HEK293 (cell line): ENCODE data around the gene TMEM135.

Experiments used
- CTCF ChIA-PET: fragments of 350-600 bp; formaldehyde crosslinking; extraction: SDS; loops from one replicate; lab custom pipeline; 2021; ENCODE audit warnings: antibody characterized with exemption; lab: Yijun Ruan, JAX
- POLR2A ChIA-PET: fragments of 300-600 bp; formaldehyde crosslinking; extraction: SDS; loops from one replicate; lab custom pipeline; 2020; ENCODE audit warnings: antibody characterized with exemption, inconsistent platforms; lab: Yijun Ruan, JAX
- H3K27ac ChIP-seq: fragments of 200-500 bp; sonication (Bioruptor generic); 2 replicates; pipeline ENCODE4 v1.5.1; 2014; ENCODE audit warnings: low read depth, low read length, control low read depth, inconsistent platforms; ENCODE audit errors: extremely low read depth
- H3K36me3 ChIP-seq, 2 experiments: fragments of 200-500 bp in 1 of 2; sonication (Bioruptor generic) in 1 of 2; 1 replicate in 1 of 2; 2 replicates in 1 of 2; pipeline ENCODE4 v1.5.1; 2014 to 2017; ENCODE audit warnings: inconsistent platforms in 2 of 2, low read length in 2 of 2; ENCODE audit not compliant: control insufficient read depth in 2 of 2, insufficient read depth in 1 of 2
- H3K4me1 ChIP-seq: fragments of 200-500 bp; sonication (Bioruptor generic); 2 replicates; pipeline ENCODE4 v1.5.1; 2014; ENCODE audit warnings: mild to moderate bottlenecking, low read length, inconsistent platforms; ENCODE audit not compliant: control insufficient read depth, insufficient read depth
- H3K4me3 ChIP-seq: 2 replicates; pipeline ENCODE4 v1.5.1; 2011; ENCODE audit warnings: low read depth, mild to moderate bottlenecking, control low read depth, low read length, moderate library complexity
- H3K9me3 ChIP-seq: fragments of 200-500 bp; sonication (Bioruptor generic); 2 replicates; pipeline ENCODE4 v1.5.1; 2014; ENCODE audit warnings: low read depth, low read length, inconsistent platforms; ENCODE audit not compliant: control insufficient read depth, insufficient read depth
- GLIS2 ChIP-seq: fragments of 450-650 bp; formaldehyde crosslinking; IDR thresholded peaks from 2 replicates; pipeline ENCODE4 v1.5.1; 2016; ENCODE audit warnings: missing biosample characterization, missing genetic modification characterization
- KLF8 ChIP-seq: fragments of 450-650 bp; formaldehyde crosslinking; IDR thresholded peaks from 2 replicates; pipeline ENCODE4 v1.5.1; 2016; ENCODE audit warnings: missing biosample characterization, missing genetic modification characterization
- OSR2 ChIP-seq: fragments of 450-650 bp; formaldehyde crosslinking; IDR thresholded peaks from 2 replicates; pipeline ENCODE4 v1.5.1; 2016; ENCODE audit warnings: missing biosample characterization, missing genetic modification characterization
- SCRT2 ChIP-seq: fragments of 450-650 bp; formaldehyde crosslinking; IDR thresholded peaks from 2 replicates; pipeline ENCODE4 v1.5.1; 2016; ENCODE audit warnings: missing biosample characterization, missing genetic modification characterization
- SETDB1 ChIP-seq: IDR thresholded peaks from one replicate; pipeline ENCODE4 v1.6.1; 2017; ENCODE audit warnings: mild to moderate bottlenecking, low read length, moderate library complexity, mixed read lengths; ENCODE audit not compliant: insufficient read length
- SP7 ChIP-seq: fragments of 450-650 bp; formaldehyde crosslinking; IDR thresholded peaks from 2 replicates; pipeline ENCODE4 v1.5.1; 2016; ENCODE audit warnings: missing biosample characterization, missing genetic modification characterization
- WT1 ChIP-seq: fragments of 450-650 bp; formaldehyde crosslinking; IDR thresholded peaks from 2 replicates; pipeline ENCODE4 v1.5.1; 2016; ENCODE audit warnings: missing biosample characterization, missing genetic modification characterization
- ZEB2 ChIP-seq: fragments of 450-650 bp; formaldehyde crosslinking; IDR thresholded peaks from 2 replicates; pipeline ENCODE4 v1.5.1; 2016; ENCODE audit warnings: missing biosample characterization, missing genetic modification characterization
- ZNF133 ChIP-seq: fragments of 450-650 bp; formaldehyde crosslinking; IDR thresholded peaks from 2 replicates; pipeline ENCODE4 v1.5.1; 2016; ENCODE audit warnings: missing biosample characterization, missing genetic modification characterization
- ZNF19 ChIP-seq: fragments of 450-650 bp; formaldehyde crosslinking; IDR thresholded peaks from 2 replicates; pipeline ENCODE4; 2016; ENCODE audit warnings: missing biosample characterization, missing genetic modification characterization, low read depth
- ZNF302 ChIP-seq: fragments of 450-650 bp; formaldehyde crosslinking; IDR thresholded peaks from 2 replicates; pipeline ENCODE4 v1.5.1; 2016; ENCODE audit warnings: missing biosample characterization, missing genetic modification characterization, low read depth
- ZNF366 ChIP-seq: fragments of 450-650 bp; formaldehyde crosslinking; conservative IDR thresholded peaks from 2 replicates; pipeline ENCODE4 v1.5.1; 2016; ENCODE audit warnings: missing biosample characterization, missing genetic modification characterization
- ZNF629 ChIP-seq: fragments of 450-650 bp; formaldehyde crosslinking; IDR thresholded peaks from 2 replicates; pipeline ENCODE4 v1.5.1; 2017; ENCODE audit warnings: missing biosample characterization, missing genetic modification characterization
- ZNF837 ChIP-seq: fragments of 450-650 bp; formaldehyde crosslinking; IDR thresholded peaks from 2 replicates; pipeline ENCODE4 v1.5.1; 2016; ENCODE audit warnings: missing biosample characterization, missing genetic modification characterization
- ZSCAN23 ChIP-seq: fragments of 450-650 bp; formaldehyde crosslinking; IDR thresholded peaks from 2 replicates; pipeline ENCODE4 v1.5.1; 2016; ENCODE audit warnings: missing biosample characterization, missing genetic modification characterization
- TF ChIP-seq, protein P1 (sequence below): fragments of 450-650 bp; formaldehyde crosslinking; IDR thresholded peaks from 2 replicates; pipeline ENCODE4 v1.5.1; 2016; ENCODE audit warnings: missing biosample characterization, missing genetic modification characterization
- TF ChIP-seq, protein P2 (sequence below): fragments of 450-650 bp; formaldehyde crosslinking; conservative IDR thresholded peaks from 2 replicates; pipeline ENCODE4 v1.5.1; 2016; ENCODE audit warnings: low read depth, missing biosample characterization, missing genetic modification characterization
- TF ChIP-seq, protein P3 (sequence below): fragments of 450-650 bp; formaldehyde crosslinking; IDR thresholded peaks from 2 replicates; pipeline ENCODE4 v1.5.1; 2016; ENCODE audit warnings: missing biosample characterization, missing genetic modification characterization
- TF ChIP-seq, protein P4 (sequence below): fragments of 450-650 bp; formaldehyde crosslinking; IDR thresholded peaks from 2 replicates; pipeline ENCODE4 v1.5.1; 2017; ENCODE audit warnings: missing biosample characterization, missing genetic modification characterization
- TF ChIP-seq, protein P5 (sequence below): fragments of 450-650 bp; formaldehyde crosslinking; IDR thresholded peaks from 2 replicates; pipeline ENCODE4 v1.5.1; 2016; ENCODE audit warnings: missing biosample characterization, missing genetic modification characterization, low read depth
- TF ChIP-seq, protein P6 (sequence below): fragments of 450-650 bp; formaldehyde crosslinking; IDR thresholded peaks from 2 replicates; pipeline ENCODE4 v1.5.1; 2016; ENCODE audit warnings: missing biosample characterization, missing genetic modification characterization
- TF ChIP-seq, protein P7 (sequence below): sonication (generic); formaldehyde crosslinking; IDR thresholded peaks from 2 replicates; pipeline ENCODE4 v1.8.1; 2022; ENCODE audit warnings: mild to moderate bottlenecking, moderate library complexity, missing genetic modification reagents

TMEM135 gene

DNA sequence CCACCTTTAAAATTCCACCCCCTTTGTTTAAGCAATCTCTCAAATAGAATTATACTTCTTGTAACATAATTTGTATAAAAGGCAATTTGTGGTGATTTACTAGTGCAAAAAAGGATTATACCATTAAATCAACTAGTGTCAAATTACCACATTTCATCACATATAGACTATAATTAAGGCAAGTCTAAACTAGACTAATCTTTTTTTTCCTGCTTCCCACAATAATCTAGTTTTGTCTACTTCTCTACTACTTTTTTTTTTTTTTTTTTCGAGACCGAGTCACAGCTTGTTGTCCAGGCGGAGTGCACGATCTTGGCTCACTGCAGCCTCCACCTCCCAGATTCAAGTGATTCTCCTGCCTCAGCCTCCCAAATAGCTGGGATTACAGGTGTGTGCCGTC lies 46.4 kb upstream of the TMEM135 start:
- ChIA-PET POLR2A (no interaction called here), CTCF (interaction anchor here (0.7 kb wide), 2 partner anchors 11 to 276 kb away, joined by 3 read pairs; no protein-coding TSS in a partner anchor)
- TF ChIP-seq ZNF366 (tag by site-specific recombination) = peak; percentile 48
- no peak for TF ChIP-seq ZNF837 (tag by site-specific recombination)
- no peak for TF ChIP-seq ZNF19
- TF ChIP-seq, protein P1, sequence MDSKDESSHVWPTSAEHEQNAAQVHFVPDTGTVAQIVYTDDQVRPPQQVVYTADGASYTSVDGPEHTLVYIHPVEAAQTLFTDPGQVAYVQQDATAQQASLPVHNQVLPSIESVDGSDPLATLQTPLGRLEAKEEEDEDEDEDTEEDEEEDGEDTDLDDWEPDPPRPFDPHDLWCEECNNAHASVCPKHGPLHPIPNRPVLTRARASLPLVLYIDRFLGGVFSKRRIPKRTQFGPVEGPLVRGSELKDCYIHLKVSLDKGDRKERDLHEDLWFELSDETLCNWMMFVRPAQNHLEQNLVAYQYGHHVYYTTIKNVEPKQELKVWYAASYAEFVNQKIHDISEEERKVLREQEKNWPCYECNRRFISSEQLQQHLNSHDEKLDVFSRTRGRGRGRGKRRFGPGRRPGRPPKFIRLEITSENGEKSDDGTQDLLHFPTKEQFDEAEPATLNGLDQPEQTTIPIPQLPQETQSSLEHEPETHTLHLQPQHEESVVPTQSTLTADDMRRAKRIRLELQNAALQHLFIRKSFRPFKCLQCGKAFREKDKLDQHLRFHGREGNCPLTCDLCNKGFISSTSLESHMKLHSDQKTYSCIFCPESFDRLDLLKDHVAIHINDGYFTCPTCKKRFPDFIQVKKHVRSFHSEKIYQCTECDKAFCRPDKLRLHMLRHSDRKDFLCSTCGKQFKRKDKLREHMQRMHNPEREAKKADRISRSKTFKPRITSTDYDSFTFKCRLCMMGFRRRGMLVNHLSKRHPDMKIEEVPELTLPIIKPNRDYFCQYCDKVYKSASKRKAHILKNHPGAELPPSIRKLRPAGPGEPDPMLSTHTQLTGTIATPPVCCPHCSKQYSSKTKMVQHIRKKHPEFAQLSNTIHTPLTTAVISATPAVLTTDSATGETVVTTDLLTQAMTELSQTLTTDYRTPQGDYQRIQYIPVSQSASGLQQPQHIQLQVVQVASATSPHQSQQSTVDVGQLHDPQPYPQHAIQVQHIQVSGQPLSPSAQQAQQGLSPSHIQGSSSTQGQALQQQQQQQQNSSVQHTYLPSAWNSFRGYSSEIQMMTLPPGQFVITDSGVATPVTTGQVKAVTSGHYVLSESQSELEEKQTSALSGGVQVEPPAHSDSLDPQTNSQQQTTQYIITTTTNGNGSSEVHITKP (tag by site-specific recombination) = peak; percentile 65
- 0 out of 2 replicates have a peak, but pooled peaks have one; percentile 37 for TF ChIP-seq ZEB2 (tag by site-specific recombination)
- TF ChIP-seq SCRT2 (tag by site-specific recombination) = 0 out of 2 replicates have a peak, but pooled peaks have one; percentile 31
- TF ChIP-seq SETDB1 = no peak
- TF ChIP-seq, protein P2, sequence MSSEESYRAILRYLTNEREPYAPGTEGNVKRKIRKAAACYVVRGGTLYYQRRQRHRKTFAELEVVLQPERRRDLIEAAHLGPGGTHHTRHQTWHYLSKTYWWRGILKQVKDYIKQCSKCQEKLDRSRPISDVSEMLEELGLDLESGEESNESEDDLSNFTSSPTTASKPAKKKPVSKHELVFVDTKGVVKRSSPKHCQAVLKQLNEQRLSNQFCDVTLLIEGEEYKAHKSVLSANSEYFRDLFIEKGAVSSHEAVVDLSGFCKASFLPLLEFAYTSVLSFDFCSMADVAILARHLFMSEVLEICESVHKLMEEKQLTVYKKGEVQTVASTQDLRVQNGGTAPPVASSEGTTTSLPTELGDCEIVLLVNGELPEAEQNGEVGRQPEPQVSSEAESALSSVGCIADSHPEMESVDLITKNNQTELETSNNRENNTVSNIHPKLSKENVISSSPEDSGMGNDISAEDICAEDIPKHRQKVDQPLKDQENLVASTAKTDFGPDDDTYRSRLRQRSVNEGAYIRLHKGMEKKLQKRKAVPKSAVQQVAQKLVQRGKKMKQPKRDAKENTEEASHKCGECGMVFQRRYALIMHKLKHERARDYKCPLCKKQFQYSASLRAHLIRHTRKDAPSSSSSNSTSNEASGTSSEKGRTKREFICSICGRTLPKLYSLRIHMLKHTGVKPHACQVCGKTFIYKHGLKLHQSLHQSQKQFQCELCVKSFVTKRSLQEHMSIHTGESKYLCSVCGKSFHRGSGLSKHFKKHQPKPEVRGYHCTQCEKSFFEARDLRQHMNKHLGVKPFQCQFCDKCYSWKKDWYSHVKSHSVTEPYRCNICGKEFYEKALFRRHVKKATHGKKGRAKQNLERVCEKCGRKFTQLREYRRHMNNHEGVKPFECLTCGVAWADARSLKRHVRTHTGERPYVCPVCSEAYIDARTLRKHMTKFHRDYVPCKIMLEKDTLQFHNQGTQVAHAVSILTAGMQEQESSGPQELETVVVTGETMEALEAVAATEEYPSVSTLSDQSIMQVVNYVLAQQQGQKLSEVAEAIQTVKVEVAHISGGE = no peak
- TF ChIP-seq, protein P3, sequence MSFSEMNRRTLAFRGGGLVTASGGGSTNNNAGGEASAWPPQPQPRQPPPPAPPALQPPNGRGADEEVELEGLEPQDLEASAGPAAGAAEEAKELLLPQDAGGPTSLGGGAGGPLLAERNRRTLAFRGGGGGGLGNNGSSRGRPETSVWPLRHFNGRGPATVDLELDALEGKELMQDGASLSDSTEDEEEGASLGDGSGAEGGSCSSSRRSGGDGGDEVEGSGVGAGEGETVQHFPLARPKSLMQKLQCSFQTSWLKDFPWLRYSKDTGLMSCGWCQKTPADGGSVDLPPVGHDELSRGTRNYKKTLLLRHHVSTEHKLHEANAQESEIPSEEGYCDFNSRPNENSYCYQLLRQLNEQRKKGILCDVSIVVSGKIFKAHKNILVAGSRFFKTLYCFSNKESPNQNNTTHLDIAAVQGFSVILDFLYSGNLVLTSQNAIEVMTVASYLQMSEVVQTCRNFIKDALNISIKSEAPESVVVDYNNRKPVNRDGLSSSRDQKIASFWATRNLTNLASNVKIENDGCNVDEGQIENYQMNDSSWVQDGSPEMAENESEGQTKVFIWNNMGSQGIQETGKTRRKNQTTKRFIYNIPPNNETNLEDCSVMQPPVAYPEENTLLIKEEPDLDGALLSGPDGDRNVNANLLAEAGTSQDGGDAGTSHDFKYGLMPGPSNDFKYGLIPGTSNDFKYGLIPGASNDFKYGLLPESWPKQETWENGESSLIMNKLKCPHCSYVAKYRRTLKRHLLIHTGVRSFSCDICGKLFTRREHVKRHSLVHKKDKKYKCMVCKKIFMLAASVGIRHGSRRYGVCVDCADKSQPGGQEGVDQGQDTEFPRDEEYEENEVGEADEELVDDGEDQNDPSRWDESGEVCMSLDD (tag by site-specific recombination) = no peak
- TF ChIP-seq, protein P4, sequence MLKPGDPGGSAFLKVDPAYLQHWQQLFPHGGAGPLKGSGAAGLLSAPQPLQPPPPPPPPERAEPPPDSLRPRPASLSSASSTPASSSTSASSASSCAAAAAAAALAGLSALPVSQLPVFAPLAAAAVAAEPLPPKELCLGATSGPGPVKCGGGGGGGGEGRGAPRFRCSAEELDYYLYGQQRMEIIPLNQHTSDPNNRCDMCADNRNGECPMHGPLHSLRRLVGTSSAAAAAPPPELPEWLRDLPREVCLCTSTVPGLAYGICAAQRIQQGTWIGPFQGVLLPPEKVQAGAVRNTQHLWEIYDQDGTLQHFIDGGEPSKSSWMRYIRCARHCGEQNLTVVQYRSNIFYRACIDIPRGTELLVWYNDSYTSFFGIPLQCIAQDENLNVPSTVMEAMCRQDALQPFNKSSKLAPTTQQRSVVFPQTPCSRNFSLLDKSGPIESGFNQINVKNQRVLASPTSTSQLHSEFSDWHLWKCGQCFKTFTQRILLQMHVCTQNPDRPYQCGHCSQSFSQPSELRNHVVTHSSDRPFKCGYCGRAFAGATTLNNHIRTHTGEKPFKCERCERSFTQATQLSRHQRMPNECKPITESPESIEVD (tag by site-specific recombination) = peak; percentile 88
- TF ChIP-seq, protein P5, sequence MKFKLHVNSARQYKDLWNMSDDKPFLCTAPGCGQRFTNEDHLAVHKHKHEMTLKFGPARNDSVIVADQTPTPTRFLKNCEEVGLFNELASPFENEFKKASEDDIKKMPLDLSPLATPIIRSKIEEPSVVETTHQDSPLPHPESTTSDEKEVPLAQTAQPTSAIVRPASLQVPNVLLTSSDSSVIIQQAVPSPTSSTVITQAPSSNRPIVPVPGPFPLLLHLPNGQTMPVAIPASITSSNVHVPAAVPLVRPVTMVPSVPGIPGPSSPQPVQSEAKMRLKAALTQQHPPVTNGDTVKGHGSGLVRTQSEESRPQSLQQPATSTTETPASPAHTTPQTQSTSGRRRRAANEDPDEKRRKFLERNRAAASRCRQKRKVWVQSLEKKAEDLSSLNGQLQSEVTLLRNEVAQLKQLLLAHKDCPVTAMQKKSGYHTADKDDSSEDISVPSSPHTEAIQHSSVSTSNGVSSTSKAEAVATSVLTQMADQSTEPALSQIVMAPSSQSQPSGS (tag by site-specific recombination) = no peak
- TF ChIP-seq ZNF302 (tag by site-specific recombination) = no peak
- TF ChIP-seq WT1 = peak; percentile 47; the same call in 1 of the 2 replicates
- 0 out of 2 replicates have a peak, but pooled peaks have one; percentile 46 for TF ChIP-seq ZSCAN23
- TF ChIP-seq ZNF629 = peak; percentile 38; the same call in 1 of the 2 replicates
- TF ChIP-seq ZNF133 = no peak
- peak; percentile 74 for TF ChIP-seq OSR2 (tag by site-specific recombination)
- TF ChIP-seq, protein P6, sequence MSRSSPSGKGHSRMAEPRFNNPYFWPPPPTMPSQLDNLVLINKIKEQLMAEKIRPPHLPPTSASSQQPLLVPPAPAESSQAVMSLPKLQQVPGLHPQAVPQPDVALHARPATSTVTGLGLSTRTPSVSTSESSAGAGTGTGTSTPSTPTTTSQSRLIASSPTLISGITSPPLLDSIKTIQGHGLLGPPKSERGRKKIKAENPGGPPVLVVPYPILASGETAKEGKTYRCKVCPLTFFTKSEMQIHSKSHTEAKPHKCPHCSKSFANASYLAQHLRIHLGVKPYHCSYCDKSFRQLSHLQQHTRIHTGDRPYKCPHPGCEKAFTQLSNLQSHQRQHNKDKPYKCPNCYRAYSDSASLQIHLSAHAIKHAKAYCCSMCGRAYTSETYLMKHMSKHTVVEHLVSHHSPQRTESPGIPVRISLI (tag by site-specific recombination) = peak; percentile 67
- TF ChIP-seq SP7 (tag by site-specific recombination) = peak; percentile 97
- TF ChIP-seq, protein P7, sequence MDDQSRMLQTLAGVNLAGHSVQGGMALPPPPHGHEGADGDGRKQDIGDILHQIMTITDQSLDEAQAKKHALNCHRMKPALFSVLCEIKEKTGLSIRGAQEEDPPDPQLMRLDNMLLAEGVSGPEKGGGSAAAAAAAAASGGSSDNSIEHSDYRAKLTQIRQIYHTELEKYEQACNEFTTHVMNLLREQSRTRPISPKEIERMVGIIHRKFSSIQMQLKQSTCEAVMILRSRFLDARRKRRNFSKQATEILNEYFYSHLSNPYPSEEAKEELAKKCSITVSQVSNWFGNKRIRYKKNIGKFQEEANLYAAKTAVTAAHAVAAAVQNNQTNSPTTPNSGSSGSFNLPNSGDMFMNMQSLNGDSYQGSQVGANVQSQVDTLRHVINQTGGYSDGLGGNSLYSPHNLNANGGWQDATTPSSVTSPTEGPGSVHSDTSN = no peak
- TF ChIP-seq KLF8 (tag by site-specific recombination) = peak; percentile 47; the same call in 1 of the 2 replicates
- TF ChIP-seq GLIS2 (tag by site-specific recombination) = no peak
- no peak overlapping the region for H3K27ac ChIP-seq
- H3K4me3 ChIP-seq = no peak overlapping the region
- H3K9me3 ChIP-seq = no peaks in the 10 kb centered on the region
- no peaks in the 10 kb centered on the region for H3K36me3 ChIP-seq
- peaks cover 7% of the 10 kb centered on the region for H3K4me1 ChIP-seq
